SKM-1 (cell line): ENCODE data around the gene PGR.
"Not testable (repeated sequence)": the region's sequence is repeated elsewhere in the genome, so short reads cannot be mapped to it uniquely, and the experiment has no call there.

Experiments
- DNase-seq: peaks from one replicate; lab custom pipeline; 2025; ENCODE audit not compliant: unreplicated experiment; lab: John Stamatoyannopoulos, UW

Gene PGR

DNA sequence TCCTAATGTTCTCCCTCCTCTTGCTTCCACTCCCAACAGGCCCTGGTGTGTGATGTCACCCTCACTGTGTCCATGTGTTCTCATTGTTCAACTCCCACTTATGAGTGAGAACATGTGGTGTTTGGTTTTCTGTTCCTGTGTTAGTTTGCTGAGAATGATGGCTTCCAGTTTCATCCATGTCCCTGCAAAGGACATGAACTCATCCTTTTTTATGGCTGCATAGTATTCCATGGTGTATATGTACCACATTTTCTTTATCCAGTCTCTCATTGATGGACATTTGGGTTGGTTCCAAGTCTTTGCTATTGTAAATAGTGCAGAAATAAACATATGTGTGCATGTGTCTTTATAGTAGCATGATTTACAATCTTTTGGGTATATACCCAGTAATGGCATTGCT is 115.9 kb downstream of the PGR start:
- DNase-seq, result not testable (repeated sequence)

GRCh38 chr11:101011881-101012280 is 117.7 kb downstream of the PGR start:
- DNase-seq, result no peak

DNA sequence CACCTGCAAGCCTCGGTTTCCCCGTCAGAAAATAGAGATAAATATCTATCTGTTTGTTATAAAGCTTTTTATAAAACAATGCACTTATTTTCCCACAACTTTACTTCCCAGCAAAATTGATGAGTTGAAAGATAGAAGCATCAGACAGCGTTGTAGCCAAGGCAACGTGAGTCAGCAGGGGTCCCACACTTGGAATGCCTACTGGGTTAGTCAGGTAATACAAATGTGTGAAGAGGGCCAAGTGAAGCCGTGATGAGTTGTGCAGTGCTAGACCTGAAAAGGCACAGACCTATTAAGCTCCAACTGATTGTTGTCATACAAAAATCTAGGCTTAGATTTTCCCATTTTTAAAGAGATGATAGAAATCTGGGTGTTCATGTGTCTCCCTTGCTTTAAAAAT is 118.7 kb downstream of the PGR start:
- DNase-seq, result no peak

- DNase-seq, result no peak
Observed at GRCh38 chr11:101009690-101010055, 119.9 kb downstream of the PGR start.

- DNase-seq, result peak; percentile 11
Observed at GRCh38 chr11:101008961-101009689, 120.5 kb downstream of the PGR start.

DNA sequence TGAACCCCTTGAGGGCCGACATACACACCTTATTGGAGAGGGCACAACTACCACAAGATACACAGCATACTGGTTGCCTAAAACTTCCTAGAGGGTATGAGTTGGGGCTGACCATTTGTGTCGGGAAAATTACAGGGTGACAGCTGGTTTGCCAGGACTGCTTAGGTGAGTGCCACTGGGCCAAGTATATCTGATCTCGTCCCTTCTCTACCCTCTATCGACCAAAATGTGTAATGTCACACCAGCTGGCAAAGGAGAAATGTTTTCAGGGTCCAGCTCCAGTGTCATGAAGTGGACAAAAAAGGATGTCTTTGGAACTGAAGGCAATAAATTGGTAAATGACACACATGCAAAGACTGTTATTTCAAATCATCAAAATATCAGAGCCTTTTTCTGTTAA is 126.1 kb downstream of the PGR start:
- DNase-seq, result no peak

DNA sequence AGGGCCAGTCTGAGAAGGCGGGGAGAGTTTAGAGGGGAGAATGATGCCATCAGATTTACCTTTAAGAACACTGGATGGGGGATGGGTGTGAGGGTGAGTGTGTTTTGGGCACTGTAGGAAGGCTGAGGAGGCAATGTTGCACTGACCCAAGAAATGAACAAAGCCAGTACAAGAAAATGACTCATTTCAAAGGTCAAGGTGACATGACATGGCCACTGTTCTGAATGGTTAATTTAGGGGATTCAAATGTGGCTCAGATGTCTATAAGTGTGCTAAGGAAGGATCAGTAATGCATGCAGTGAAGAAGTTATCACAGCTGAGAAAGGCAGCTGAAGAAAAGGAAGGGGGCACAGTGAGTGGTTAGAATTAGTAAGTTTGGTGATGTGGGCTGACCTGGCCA is 129.9 kb downstream of the PGR start:
- no peak for DNase-seq

DNA sequence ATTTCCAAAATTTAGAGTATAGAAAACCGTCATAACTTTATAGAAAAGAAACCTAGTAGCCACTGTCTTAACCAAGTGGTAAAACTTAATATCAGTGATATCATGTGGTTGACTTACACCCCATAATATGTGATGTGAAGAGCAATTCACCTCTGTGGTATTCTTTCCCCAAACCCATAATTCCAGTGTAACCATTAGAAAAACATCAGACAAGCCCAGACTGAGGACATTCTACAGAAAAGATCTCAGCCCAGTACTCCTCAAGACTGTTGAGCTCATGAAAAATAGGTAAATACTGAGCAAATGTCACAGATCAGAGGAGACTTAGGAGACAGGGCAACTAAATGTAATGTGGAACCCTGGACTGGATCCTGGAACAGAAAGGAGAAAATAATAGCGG is 134.6 kb downstream of the PGR start:
- DNase-seq, result no peak

DNA sequence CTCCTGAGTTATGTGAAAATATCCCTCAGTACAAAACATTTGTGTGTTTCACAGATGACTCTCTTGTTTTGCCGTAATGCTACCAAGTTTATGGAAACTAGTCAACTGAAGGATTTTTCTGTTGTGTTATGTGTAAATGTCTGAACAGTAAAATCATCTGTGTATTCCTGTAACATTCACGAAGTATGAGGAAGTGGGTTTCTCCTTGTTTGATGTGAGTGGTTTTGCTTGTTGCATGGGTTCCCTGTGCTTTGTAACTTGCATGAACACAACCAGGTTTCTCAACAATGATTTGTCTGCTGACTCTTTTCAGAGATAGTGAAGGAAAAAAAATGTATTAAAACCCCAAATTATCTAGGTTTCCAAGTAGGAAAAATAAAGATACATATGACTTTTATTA is 138.1 kb downstream of the PGR start:
- DNase-seq, result no peak

DNA sequence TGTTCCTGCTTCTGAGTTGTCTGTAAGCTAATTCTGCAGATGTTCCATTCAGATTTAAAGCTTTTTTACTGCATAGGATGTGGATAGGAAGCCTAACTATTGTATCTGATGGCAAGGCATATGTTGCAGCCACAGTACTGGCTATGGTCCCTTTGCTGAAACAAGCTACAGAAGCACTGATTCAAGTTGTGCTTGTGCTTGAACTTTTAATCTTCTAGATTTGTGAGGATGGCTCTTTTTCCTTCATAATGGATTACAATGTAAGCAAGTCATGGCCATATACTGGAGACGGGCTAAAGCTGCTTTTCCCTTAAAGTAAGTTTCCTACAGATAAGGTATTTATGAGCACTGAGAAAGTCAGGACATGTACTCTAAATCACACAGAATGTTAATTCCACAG is 138.7 kb downstream of the PGR start:
- DNase-seq, result no peak

DNA sequence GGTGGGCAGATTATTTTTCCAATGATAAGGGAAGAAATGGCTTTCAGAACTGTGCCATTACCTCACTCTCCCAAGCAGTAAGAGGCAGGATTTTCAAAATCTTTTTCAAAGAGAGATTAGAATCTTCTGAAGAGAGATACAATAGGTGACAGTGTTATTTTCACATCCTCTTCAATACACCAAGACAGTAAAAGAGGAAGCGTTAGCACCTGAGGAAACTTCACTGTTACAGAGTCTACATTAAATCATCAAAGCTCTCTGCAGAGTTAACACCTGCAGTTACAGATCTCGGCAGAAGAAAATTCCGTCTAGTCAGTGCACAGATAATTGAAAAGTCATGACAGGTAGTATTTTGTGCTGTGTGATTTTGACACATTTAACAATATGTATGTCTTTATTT is 144.9 kb downstream of the PGR start:
- DNase-seq, result no peak

- no peak for DNase-seq
Observed at GRCh38 chr11:100981196-100981824, 148.3 kb downstream of the PGR start.

DNA sequence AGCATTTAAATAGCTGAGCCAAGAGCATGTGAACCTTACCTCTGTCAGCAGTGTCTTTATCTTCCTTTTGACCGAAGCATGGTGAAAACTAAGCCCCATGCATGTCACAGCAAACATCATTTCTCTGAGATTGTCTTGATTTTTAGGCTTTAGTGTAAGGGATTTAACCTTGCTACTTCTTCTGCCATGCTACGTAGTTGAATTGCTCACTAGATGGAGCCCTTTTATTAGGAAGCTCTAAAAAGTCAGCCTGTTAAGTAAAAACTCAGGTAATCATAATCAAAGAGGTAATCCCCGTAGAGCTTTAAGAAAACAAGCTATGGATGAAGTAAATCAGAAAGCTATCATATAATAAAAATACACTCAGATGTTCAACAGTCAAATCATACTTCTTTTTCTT is 149.5 kb downstream of the PGR start:
- DNase-seq, result no peak
